K562 (cell line): ENCODE measurements around the gene CEP170. TPM values are rescaled to one million over a fixed set of nuclear protein-coding genes. Genes with fewer than 3 reads are reported as not detected.

Experiments
- CUX1 ChIP-seq: fragments of 200-800 bp; sonication (Bioruptor generic); IDR thresholded peaks from 2 replicates; pipeline ENCODE4 v1.6.1; 2016; ENCODE audit warnings: missing genetic modification characterization, missing compliant biosample characterization
- ELK1 ChIP-seq: sonication (generic); formaldehyde crosslinking; IDR thresholded peaks from 2 replicates; pipeline ENCODE4 v1.8.1; 2022; ENCODE audit warnings: missing genetic modification reagents
- FOS ChIP-seq: IDR thresholded peaks from 3 replicates; pipeline ENCODE4 v1.6.1; 2011; ENCODE audit not compliant: insufficient read length; ENCODE audit errors: extremely low read depth
- FOXA1 ChIP-seq: fragments of 450-650 bp; IDR thresholded peaks from 2 replicates; pipeline ENCODE4 v1.6.1; 2016; ENCODE audit warnings: mild to moderate bottlenecking, borderline replicate concordance
- FOXJ3 ChIP-seq: sonication (generic); formaldehyde crosslinking; IDR thresholded peaks from 2 replicates; pipeline ENCODE4 v1.4.0; 2020; ENCODE audit warnings: mild to moderate bottlenecking, missing genetic modification reagents
- HNRNPK ChIP-seq: fragments of 200-400 bp; formaldehyde crosslinking; IDR thresholded peaks from one replicate; pipeline ENCODE4 v1.6.1; 2018; ENCODE audit warnings: mild to moderate bottlenecking, low read depth, low read length; ENCODE audit not compliant: poor library complexity, severe bottlenecking
- KDM1A ChIP-seq, 2 experiments: fragments of 450-650 bp; IDR thresholded peaks; 2 replicates each; pipeline ENCODE4 v1.6.1; 2016; ENCODE audit warnings: mild to moderate bottlenecking in 2 of 2
- KDM4B ChIP-seq, 2 experiments: fragments of 450-650 bp in 1 of 2; sonication (generic) in 1 of 2; IDR thresholded peaks; 2 replicates each; pipeline ENCODE4 v1.6.1; 2016 to 2017; ENCODE audit warnings: borderline replicate concordance in 2 of 2, antibody characterized with exemption in 1 of 2, low read depth in 1 of 2, mild to moderate bottlenecking in 1 of 2
- KDM5B ChIP-seq: fragments of 200-600 bp; sonication (generic); IDR thresholded peaks from 2 replicates; pipeline ENCODE4 v1.6.1; 2012; ENCODE audit warnings: low read depth, mild to moderate bottlenecking, moderate library complexity, low read length, control low read depth, inconsistent platforms; ENCODE audit not compliant: insufficient replicate concordance
- NELFE ChIP-seq: IDR thresholded peaks from 2 replicates; pipeline ENCODE4 v1.6.1; 2011; ENCODE audit warnings: mild to moderate bottlenecking; ENCODE audit not compliant: insufficient read depth, insufficient read length
- NR0B1 ChIP-seq: fragments of 450-650 bp; IDR thresholded peaks from one replicate; pipeline ENCODE4 v1.6.1; 2018; ENCODE audit warnings: mild to moderate bottlenecking, moderate library complexity; ENCODE audit not compliant: partially characterized antibody
- NRF1 ChIP-seq, 2 experiments: fragments of 450-650 bp; IDR thresholded peaks in 1 of 2; conservative IDR thresholded peaks in 1 of 2; 2 replicates each; pipeline ENCODE4 v1.6.1; 2014; ENCODE audit warnings: mild to moderate bottlenecking in 2 of 2
- PREB ChIP-seq: sonication (generic); formaldehyde crosslinking; IDR thresholded peaks from 2 replicates; pipeline ENCODE4 v1.8.1; 2023; ENCODE audit warnings: mild to moderate bottlenecking, missing genetic modification reagents
- PTTG1 ChIP-seq: fragments of 450-650 bp; IDR thresholded peaks from 2 replicates; pipeline ENCODE4 v1.6.1; 2016; ENCODE audit warnings: low read depth, mild to moderate bottlenecking, missing genetic modification characterization, missing compliant biosample characterization
- TAF7 ChIP-seq: fragments of 450-650 bp; IDR thresholded peaks from 2 replicates; pipeline ENCODE4 v1.6.1; 2016; ENCODE audit warnings: missing genetic modification characterization, missing compliant biosample characterization
- XRCC4 ChIP-seq: IDR thresholded peaks from one replicate; pipeline ENCODE4 v1.6.1; 2011; ENCODE audit not compliant: insufficient read depth, insufficient read length; ENCODE audit errors: extremely low read depth
- ZBED1 ChIP-seq: IDR thresholded peaks from 2 replicates; pipeline ENCODE4 v1.6.1; 2014
- ZFP30 ChIP-seq: fragments of 250-450 bp; sonication (Bioruptor Pico); IDR thresholded peaks from 2 replicates; pipeline ENCODE4 v1.8.0; 2022; ENCODE audit warnings: moderate library complexity, mild to moderate bottlenecking, inconsistent platforms, borderline replicate concordance
- ZNF584 ChIP-seq: fragments of 200-800 bp; sonication (Bioruptor generic); IDR thresholded peaks from 2 replicates; pipeline ENCODE4 v1.6.1; 2016; ENCODE audit warnings: low read depth, mild to moderate bottlenecking, missing genetic modification characterization, missing compliant biosample characterization
- polyA plus RNA-seq, 8 experiments: library from polyadenylated mRNA; depleted of rRNA in 4 of 8; stranded (reverse) in 5 of 8; unstranded in 3 of 8; fragments of >200 nt; fragmentation: Nextera tagmentation in 2 of 8; fragmentation: Illumina TruSeq in 1 of 8; extraction: Ambion mirVana in 2 of 8; extraction: Trizol in 1 of 8; gene quantifications; 2 replicates each; pipeline versions ENCODE4 v1.2.1 to v1.2.3, GENCODE V29; 2011 to 2014; ENCODE audit warnings: inconsistent platforms in 1 of 8, missing spikeins in 1 of 8
- total RNA-seq, 7 experiments: library from RNA; depleted of rRNA in 6 of 7; stranded (reverse); fragments of >200 nt in 6 of 7; fragmentation: Illumina TruSeq in 2 of 7; extraction: Trizol in 2 of 7; gene quantifications; 2 replicates each; pipeline versions ENCODE4 v1.2.1 to v1.2.3, GENCODE V29; 2011 to 2021; ENCODE audit warnings: low replicate concordance in 1 of 7

CEP170 gene
- total and polyA plus RNA-seq, 9 of the 15 experiments (the other 6 are each of a cell fraction or from before 2014, with no cell fraction given), result 22.6 to 110 (median 68.5) TPM

GRCh38 chr1:243255791-243256512 lies 871 bp upstream of the CEP170 start, which contains the start of gene SDCCAG8 (continued):
- no peak for TF ChIP-seq NRF1 (conservative IDR thresholded peaks at IDR 0.05 in 1 of 2, IDR thresholded peaks at IDR 0.05 in 1 of 2)
- TF ChIP-seq NR0B1, result no peak
- no peak for TF ChIP-seq KDM4B (IDR thresholded peaks at IDR 0.05; ENCODE audit: borderline replicate concordance in 2 of 2, low read depth in 1 of 2)
- no peak for TF ChIP-seq ELK1 (CRISPR knock-in tag)
- 0 out of 2 replicates have a peak, but pooled peaks have one; percentile 34 for TF ChIP-seq TAF7 (tag)
- no peak for TF ChIP-seq FOXJ3 (CRISPR knock-in tag)
- TF ChIP-seq ZBED1, result no peak
- no peak for TF ChIP-seq FOXA1
- TF ChIP-seq ZNF584 (CRISPR knock-in tag), result no peak
- no peak for TF ChIP-seq CUX1 (CRISPR knock-in tag)
- no peak for TF ChIP-seq NELFE
- TF ChIP-seq KDM1A (IDR thresholded peaks at IDR 0.05), result no peak
- no peak for TF ChIP-seq FOS
- TF ChIP-seq PTTG1 (tag), result no peak
- no peak for TF ChIP-seq PREB (CRISPR knock-in tag)
- TF ChIP-seq KDM5B, result peak; percentile 73
- TF ChIP-seq HNRNPK, result no peak
- TF ChIP-seq XRCC4, result no peak
- TF ChIP-seq ZFP30, result no peak
